HG03060 (cell line): ENCODE data around the gene TBXAS1.

Source experiments
- ATAC-seq: cut with Tn5 transposase; IDR thresholded peaks from one replicate; pipeline ENCODE4 v1.9.1; 2021; ENCODE audit warnings: low read depth, moderate number of reproducible peaks; ENCODE audit not compliant: unreplicated experiment

The TBXAS1 gene

GRCh38 chr7:140016540-140016939 lies 187.5 kb downstream of the TBXAS1 start:
- ATAC-seq, result no peak

GRCh38 chr7:140017034-140017433 lies 188.0 kb downstream of the TBXAS1 start:
- no peak for ATAC-seq

- no peak for ATAC-seq
These were observed 188.5 kb downstream of the TBXAS1 start for GRCh38 chr7:140017543-140017942.

- ATAC-seq, result no peak
These were observed 189.3 kb downstream of the TBXAS1 start for GRCh38 chr7:140018125-140019043.

- no peak for ATAC-seq
These were observed 190.1 kb downstream of the TBXAS1 start for GRCh38 chr7:140019172-140019571.

GRCh38 chr7:140019606-140020005 lies 190.5 kb downstream of the TBXAS1 start:
- ATAC-seq, result no peak

GRCh38 chr7:140021603-140022002 lies 192.5 kb downstream of the TBXAS1 start:
- no peak for ATAC-seq

GRCh38 chr7:140022582-140023211 lies 193.6 kb downstream of the TBXAS1 start:
- no peak for ATAC-seq

GRCh38 chr7:140023728-140024127 lies 194.7 kb downstream of the TBXAS1 start:
- ATAC-seq, result no peak

- no peak for ATAC-seq
These were observed 195.5 kb downstream of the TBXAS1 start for GRCh38 chr7:140024585-140024984.

- no peak for ATAC-seq
These were observed 196.2 kb downstream of the TBXAS1 start for GRCh38 chr7:140025241-140025640.

- ATAC-seq, result no peak
These were observed 196.9 kb downstream of the TBXAS1 start for GRCh38 chr7:140025814-140026433.

- ATAC-seq, result no peak
These were observed 197.9 kb downstream of the TBXAS1 start for GRCh38 chr7:140026935-140027334.

- ATAC-seq, result no peak
These were observed 198.8 kb downstream of the TBXAS1 start for GRCh38 chr7:140027858-140028257.

GRCh38 chr7:140028311-140028710 lies 199.2 kb downstream of the TBXAS1 start:
- ATAC-seq, result no peak

- ATAC-seq, result no peak
These were observed 200.0 kb downstream of the TBXAS1 start for GRCh38 chr7:140029072-140029471.

- ATAC-seq, result no peak
These were observed 202.3 kb downstream of the TBXAS1 start for GRCh38 chr7:140031364-140031763.

GRCh38 chr7:140033036-140033435 lies 204.0 kb downstream of the TBXAS1 start:
- ATAC-seq, result no peak

- no peak for ATAC-seq
These were observed 204.8 kb downstream of the TBXAS1 start for GRCh38 chr7:140033779-140034363.

GRCh38 chr7:140034421-140034820 lies 205.4 kb downstream of the TBXAS1 start:
- ATAC-seq, result no peak
